ENCODE data around the gene CFAP46.
"Not testable (repeated sequence)": the region's sequence is repeated elsewhere in the genome, so short reads cannot be mapped to it uniquely, and the experiment has no call there.

The CFAP46 gene

DNA sequence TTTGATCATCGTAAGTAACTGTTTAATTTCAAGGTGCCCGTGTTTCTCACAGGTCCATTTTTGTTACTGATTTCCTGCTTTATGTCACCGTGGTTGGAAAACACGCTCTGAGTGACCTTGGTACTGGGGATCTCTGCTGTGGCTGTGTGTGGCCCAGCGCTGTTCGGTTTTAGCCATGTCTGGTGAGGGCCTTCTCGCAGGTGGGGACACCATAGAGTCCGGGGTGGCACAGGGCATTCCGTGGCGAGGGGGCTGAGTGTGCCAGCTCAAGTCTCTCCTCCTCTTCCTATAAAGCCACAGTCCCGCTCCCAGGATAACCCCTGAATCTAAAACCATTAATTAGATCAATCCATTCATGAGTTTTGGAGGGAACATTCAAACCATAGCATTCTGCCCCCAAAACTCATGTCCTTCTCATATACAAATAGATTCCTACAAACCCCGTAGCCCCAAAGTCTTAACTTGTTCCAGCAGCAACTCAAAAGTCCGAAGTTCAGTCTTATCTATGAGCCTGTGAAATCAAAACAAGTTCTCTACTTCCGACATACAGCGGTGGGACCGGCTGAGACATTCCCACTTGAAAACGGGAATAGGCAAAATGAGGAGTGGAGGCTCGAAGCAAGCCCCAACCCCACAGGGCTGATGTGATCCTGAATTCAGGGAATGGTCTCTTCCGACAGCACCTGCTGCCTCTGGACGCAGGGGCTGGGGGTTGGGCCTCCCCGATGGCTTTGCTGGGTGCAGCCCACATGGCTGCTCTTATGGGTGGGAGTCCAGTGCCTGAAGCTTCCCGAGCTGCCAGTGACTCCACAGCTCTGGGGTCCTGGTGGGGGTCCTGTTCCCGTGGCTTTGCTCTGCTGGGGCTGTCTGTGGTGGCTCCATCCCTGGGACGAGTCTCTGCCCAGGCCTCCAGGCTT is 101.4 kb downstream of the CFAP46 start:
- DNase-seq = no peak

DNA sequence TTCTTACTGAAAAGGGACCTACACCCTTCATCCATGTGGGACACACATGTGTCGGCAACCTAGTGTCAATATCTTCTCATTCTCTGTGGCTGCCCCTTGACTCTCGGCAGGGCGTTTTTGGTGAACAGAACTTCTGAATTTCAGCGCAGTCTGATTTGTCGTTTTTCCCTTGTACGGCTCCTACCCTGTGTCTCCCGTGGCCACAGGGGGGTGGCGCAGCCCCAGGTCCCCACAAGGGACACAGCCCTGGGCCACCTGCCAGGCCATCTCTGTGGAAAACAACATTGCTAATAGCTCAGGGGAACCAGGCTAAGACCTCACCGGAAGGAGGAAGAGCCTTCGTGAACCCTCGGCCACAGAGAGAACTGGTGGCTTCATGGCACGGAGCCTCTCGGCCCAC is 103.3 kb downstream of the CFAP46 start:
- DNase-seq = no peak

GRCh38 chr10:132838346-132838970 is 103.9 kb downstream of the CFAP46 start:
- no peak for DNase-seq

GRCh38 chr10:132837905-132838304 is 104.5 kb downstream of the CFAP46 start:
- no peak for DNase-seq

GRCh38 chr10:132836832-132837540 is 105.4 kb downstream of the CFAP46 start:
- DNase-seq = peak; percentile 62

- no peak for DNase-seq
These were observed 106.0 kb downstream of the CFAP46 start for GRCh38 chr10:132836248-132836831.

- DNase-seq = no peak
These were observed 106.5 kb downstream of the CFAP46 start for GRCh38 chr10:132835848-132836233.

GRCh38 chr10:132834891-132835847 is 107.2 kb downstream of the CFAP46 start:
- no peak for DNase-seq

- DNase-seq = no peak
These were observed 108.0 kb downstream of the CFAP46 start for GRCh38 chr10:132834311-132834761.

- no peak for DNase-seq
These were observed 108.8 kb downstream of the CFAP46 start for GRCh38 chr10:132833421-132834111.

- DNase-seq = no peak
These were observed 110.0 kb downstream of the CFAP46 start for GRCh38 chr10:132832186-132832969.

DNA sequence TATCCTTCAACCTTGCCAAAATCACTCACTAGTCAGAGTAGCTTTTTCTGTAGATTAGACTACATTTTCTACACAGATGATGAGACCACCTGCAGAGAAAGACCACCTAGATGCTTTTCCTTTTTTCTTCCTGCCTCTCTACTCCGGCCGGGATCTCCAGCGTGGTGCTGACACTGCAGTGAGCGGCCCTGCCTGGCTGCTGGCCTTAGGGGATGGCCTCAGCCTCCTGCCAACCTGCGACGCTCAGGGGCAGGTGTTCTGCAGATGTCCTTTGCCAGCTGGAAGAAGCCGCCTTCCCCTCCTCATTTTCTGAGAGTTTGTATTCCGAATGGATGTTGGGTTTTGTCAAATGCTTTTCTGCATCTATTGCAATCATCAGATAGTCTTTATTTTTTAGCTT is 113.0 kb downstream of the CFAP46 start:
- no peak for DNase-seq

DNA sequence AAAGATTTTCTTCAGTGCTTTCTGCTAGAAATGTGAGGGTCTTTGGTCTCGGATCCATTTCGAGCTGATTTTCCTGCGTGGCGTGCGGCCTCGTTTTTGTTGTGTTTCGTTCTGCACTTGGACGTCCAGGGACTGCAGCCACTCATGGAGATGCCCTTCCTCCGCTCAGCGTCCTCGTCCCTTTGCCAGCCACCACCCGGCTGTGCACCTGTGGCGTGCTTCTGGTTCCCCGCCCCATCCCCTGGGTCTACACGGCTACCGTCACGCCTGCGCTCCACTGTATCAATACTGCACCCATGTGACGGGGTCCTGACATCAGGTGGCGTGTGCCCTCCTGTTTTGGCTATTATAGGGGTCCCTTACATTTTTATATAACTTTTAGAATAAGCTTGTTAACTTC is 113.7 kb downstream of the CFAP46 start:
- no peak for DNase-seq

DNA sequence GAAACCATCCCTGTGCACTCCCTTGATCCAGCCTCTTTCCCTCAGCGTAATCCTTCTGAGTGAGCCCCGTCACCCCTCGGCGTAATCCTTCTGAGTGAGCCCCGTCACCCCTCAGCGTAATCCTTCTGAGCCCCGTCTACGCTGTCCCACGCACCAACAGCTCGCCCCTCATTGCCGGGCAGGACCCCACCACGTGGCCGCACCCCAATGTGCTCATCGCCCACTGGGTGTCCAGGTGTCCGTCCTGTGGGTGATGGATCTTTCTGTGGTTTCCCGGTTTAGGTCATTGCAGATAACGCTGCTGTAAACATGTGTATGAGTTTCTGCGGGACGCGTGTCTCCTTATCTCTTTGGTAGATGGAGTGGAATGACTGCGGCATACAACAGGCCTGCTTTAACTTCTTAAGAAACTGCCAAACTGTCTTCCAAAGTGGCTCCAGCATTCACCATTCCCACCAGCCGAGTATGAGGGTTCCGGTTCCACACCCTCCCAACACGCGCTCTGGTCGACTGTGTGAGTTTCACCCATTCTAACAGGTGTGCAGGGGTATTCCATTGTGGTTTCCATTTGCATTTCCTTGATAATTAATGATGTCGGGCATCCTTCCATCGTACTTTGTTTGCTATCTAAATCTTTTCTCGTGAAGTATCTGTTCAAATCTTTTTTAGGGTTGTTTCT is 114.4 kb downstream of the CFAP46 start:
- DNase-seq = no peak

DNA sequence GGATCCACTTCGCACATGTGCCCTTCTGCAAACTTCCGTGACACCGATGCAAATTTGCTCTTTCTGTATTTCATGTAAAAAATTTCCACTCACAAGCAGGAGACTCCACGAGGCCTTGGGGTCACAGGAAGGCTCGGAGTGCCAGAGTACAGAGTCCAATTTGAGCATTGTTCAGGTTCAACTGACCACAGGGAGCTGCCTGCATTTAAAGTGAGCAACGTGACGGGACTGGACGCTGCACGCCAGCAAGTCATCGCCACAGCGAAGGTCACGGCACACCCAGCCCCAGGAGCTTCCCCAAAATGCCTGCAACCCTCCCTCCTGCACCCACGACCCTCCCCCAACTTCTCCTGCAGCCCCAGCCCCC is 115.0 kb downstream of the CFAP46 start:
- DNase-seq = no peak

DNA sequence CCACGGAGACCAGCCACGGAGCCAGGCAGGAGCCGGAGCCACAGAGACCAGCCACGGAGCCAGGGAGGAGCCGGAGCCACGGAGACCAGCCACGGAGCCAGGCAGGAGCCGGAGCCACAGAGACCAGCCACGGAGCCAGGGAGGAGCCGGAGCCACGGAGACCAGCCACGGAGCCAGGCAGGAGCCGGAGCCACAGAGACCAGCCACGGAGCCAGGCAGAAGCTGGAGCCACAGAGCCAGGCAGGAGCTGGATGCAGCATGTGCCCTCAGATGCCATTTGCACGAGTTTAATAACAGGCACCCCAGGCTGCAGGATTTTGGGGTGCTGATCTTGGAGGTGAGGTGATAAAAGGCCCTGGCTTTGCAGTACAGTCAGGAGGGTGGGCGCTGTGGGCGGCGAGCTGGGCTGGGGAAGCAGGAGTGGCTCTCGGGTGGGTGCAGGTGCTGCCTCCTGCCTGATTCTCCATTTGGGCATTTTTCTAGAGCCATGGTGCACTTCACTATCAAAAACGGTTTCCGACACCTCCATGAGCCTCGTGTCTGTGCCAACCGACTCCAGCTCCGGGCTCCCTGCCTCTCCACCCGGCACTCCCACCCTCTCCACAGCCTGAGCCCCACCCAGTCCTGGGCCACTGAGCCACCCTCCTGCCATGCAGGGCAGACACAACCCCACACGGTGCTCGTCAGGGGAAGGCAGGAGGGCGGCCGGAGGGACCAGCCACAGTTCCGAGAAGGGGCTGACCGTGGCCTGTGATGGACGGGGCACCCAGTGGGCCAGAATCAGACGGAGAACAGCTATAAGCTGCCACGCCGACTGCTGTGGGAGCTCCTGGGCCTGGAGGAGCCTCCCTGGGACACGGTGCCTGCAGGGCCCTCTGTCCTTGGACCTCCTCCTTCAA is 115.6 kb downstream of the CFAP46 start:
- DNase-seq = no peak

DNA sequence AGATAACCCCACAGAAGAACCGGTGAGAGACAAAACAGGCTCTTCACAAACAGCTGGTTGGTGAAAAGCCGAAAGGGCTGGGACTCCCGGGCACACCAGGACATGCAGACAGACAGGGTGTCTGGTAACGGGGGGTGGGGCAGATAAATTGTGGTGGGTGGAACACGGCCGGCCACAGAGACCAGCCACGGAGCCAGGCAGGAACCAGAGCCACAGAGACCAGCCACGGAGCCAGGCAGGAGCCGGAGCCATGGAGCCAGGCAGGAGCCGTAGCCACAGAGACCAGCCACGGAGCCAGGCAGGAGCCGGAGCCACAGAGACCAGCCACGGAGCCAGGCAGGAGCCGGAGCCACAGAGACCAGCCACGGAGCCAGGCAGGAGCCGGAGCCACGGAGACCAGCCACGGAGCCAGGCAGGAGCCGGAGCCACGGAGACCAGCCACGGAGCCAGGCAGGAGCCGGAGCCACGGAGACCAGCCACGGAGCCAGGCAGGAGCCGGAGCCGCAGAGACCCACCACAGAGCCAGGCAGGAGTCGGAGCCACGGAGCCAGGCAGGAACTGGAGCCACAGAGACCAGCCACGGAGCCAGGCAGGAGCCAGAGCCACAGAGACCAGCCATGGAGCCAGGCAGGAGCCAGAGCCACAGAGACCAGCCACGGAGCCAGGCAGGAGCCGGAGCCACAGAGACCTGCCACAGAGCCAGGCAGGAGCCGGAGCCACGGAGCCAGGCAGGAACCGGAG is 116.4 kb downstream of the CFAP46 start:
- not testable (repeated sequence) for DNase-seq

- no peak for DNase-seq
These were observed 122.3 kb downstream of the CFAP46 start for GRCh38 chr10:132820056-132820455.
